ENCODE results near the gene ANKRD27.
"Not testable (repeated sequence)": the region's sequence is repeated elsewhere in the genome, so short reads cannot be mapped to it uniquely, and the experiment has no call there.

ANKRD27 gene

GRCh38 chr19:32599258-32599657 is 75.7 kb downstream of the ANKRD27 start:
- DNase-seq (ENCODE audit: low spot score): no peak

- no peak for DNase-seq (ENCODE audit: low spot score)
Measured at GRCh38 chr19:32598022-32598421, 77.0 kb downstream of the ANKRD27 start.

GRCh38 chr19:32595491-32595890 is 79.5 kb downstream of the ANKRD27 start:
- no peak for DNase-seq (ENCODE audit: low spot score)

- no peak for DNase-seq (ENCODE audit: low spot score)
Measured at GRCh38 chr19:32594021-32594420, 81.0 kb downstream of the ANKRD27 start.

- DNase-seq (ENCODE audit: low spot score): not testable (repeated sequence)
Measured at GRCh38 chr19:32587747-32588504, 87.1 kb downstream of the ANKRD27 start.

GRCh38 chr19:32581705-32582179 is 93.2 kb downstream of the ANKRD27 start:
- DNase-seq (ENCODE audit: low spot score): peak; percentile 11

- DNase-seq (ENCODE audit: low spot score): peak; percentile 99
Measured at GRCh38 chr19:32580901-32581704, 93.9 kb downstream of the ANKRD27 start, which contains the start of gene PDCD5. PDCD5 (plus strand) TSS chr19:32581190; CDS start chr19:32581262, 72 bp downstream.

- DNase-seq (ENCODE audit: low spot score): no peak
Measured at GRCh38 chr19:32580353-32580900, 94.6 kb downstream of the ANKRD27 start.

- DNase-seq (ENCODE audit: low spot score): no peak
Measured at GRCh38 chr19:32576790-32577189, 98.2 kb downstream of the ANKRD27 start.

GRCh38 chr19:32573492-32573794 is 101.5 kb downstream of the ANKRD27 start:
- DNase-seq (ENCODE audit: low spot score): no peak

- DNase-seq (ENCODE audit: low spot score): not testable (repeated sequence)
Measured at GRCh38 chr19:32572700-32573491, 102.1 kb downstream of the ANKRD27 start.

- not testable (repeated sequence) for DNase-seq (ENCODE audit: low spot score)
Measured at GRCh38 chr19:32571471-32572075, 103.4 kb downstream of the ANKRD27 start.

- DNase-seq (ENCODE audit: low spot score): peak; percentile 63
Measured at GRCh38 chr19:32570081-32570785, 104.7 kb downstream of the ANKRD27 start.

GRCh38 chr19:32567486-32567885 is 107.5 kb downstream of the ANKRD27 start:
- DNase-seq (ENCODE audit: low spot score): no peak

GRCh38 chr19:32566246-32566830 is 108.6 kb downstream of the ANKRD27 start:
- peak; percentile 30 for DNase-seq (ENCODE audit: low spot score)

- no peak for DNase-seq (ENCODE audit: low spot score)
Measured at GRCh38 chr19:32563761-32564160, 111.2 kb downstream of the ANKRD27 start.

GRCh38 chr19:32558607-32559228 is 116.3 kb downstream of the ANKRD27 start:
- no peak for DNase-seq (ENCODE audit: low spot score)

GRCh38 chr19:32555786-32556185 is 119.2 kb downstream of the ANKRD27 start:
- DNase-seq (ENCODE audit: low spot score): no peak

- DNase-seq (ENCODE audit: low spot score): no peak
Measured at GRCh38 chr19:32550666-32551065, 124.3 kb downstream of the ANKRD27 start.
